WTC11 (cell line): ENCODE measurements around the gene AKAP6. TPM values are rescaled to one million over a fixed set of nuclear protein-coding genes. Genes with fewer than 3 reads are reported as not detected.

Source experiments
- ATAC-seq: fragments of 200-7000 bp; cut with Tn5 transposase; 2 replicates; pipeline ENCODE4 v1.10.0; 2021; ENCODE audit warnings: mild to moderate bottlenecking, moderate library complexity
- CTCF ChIA-PET: fragments of 300-600 bp; sonication (Branson Sonifier 250); formaldehyde crosslinking; loops from one replicate; lab custom pipeline; 2021; ENCODE audit warnings: antibody characterized with exemption; lab: Charles Lee
- POLR2A ChIA-PET: fragments of 350-600 bp; sonication (Branson Sonifier 250); formaldehyde crosslinking; loops from one replicate; lab custom pipeline; 2021; ENCODE audit warnings: antibody characterized with exemption; lab: Charles Lee
- DNase-seq: peaks from one replicate; pipeline ENCODE4 v3.0.0; 2021; ENCODE audit warnings: low spot score
- H3K27ac Mint-ChIP-seq: 2 replicates; pipeline ENCODE4 v1.8.0; 2021; ENCODE audit warnings: mixed read lengths
- H3K27me3 Mint-ChIP-seq: 2 replicates; pipeline ENCODE4 v1.8.0; 2021; ENCODE audit warnings: low read depth, mild to moderate bottlenecking, moderate library complexity, mixed read lengths
- H3K36me3 Mint-ChIP-seq: 2 replicates; pipeline ENCODE4 v1.8.0; 2021; ENCODE audit warnings: mixed read lengths
- H3K4me1 Mint-ChIP-seq: 2 replicates; pipeline ENCODE4 v1.8.0; 2022; ENCODE audit warnings: mixed read lengths
- H3K4me3 Mint-ChIP-seq: 2 replicates; pipeline ENCODE4 v1.8.0; 2021; ENCODE audit warnings: mild to moderate bottlenecking, moderate library complexity, mixed read lengths
- H3K9me3 Mint-ChIP-seq: 2 replicates; pipeline ENCODE4 v1.8.0; 2021; ENCODE audit warnings: mixed read lengths
- ATF1 ChIP-seq: sonication (generic); formaldehyde crosslinking; IDR thresholded peaks from 2 replicates; pipeline ENCODE4 v1.8.1; 2023; ENCODE audit warnings: mild to moderate bottlenecking, moderate library complexity, missing genetic modification reagents
- EMX1 ChIP-seq: fragments of 250-450 bp; sonication (Bioruptor Pico); IDR thresholded peaks from 2 replicates; pipeline ENCODE4 v1.8.0; 2021; ENCODE audit warnings: mild to moderate bottlenecking
- ESRRA ChIP-seq: sonication (generic); formaldehyde crosslinking; IDR thresholded peaks from 2 replicates; pipeline ENCODE4 v1.8.1; 2022; ENCODE audit warnings: mild to moderate bottlenecking, missing genetic modification reagents, borderline replicate concordance
- GTF2I ChIP-seq: fragments of 250-450 bp; sonication (Bioruptor Pico); conservative IDR thresholded peaks from 2 replicates; pipeline ENCODE4 v1.4.0; 2021; ENCODE audit warnings: mild to moderate bottlenecking
- HMGXB4 ChIP-seq: sonication (generic); formaldehyde crosslinking; IDR thresholded peaks from 2 replicates; pipeline ENCODE4 v1.8.1; 2023; ENCODE audit warnings: mild to moderate bottlenecking, moderate library complexity, missing genetic modification reagents
- JUN ChIP-seq: sonication (generic); formaldehyde crosslinking; IDR thresholded peaks from 2 replicates; pipeline ENCODE4 v1.8.0; 2023; ENCODE audit warnings: mild to moderate bottlenecking, missing genetic modification reagents
- KAT7 ChIP-seq: sonication (generic); formaldehyde crosslinking; IDR thresholded peaks from 2 replicates; pipeline ENCODE4 v1.8.1; 2023; ENCODE audit warnings: missing genetic modification reagents, mild to moderate bottlenecking, borderline replicate concordance
- MXD4 ChIP-seq: fragments of 250-450 bp; sonication (Bioruptor Pico); IDR thresholded peaks from 2 replicates; pipeline ENCODE4 v1.8.0; 2021; ENCODE audit warnings: mild to moderate bottlenecking, moderate library complexity, borderline replicate concordance
- NFATC4 ChIP-seq: fragments of 250-450 bp; sonication (Bioruptor Pico); IDR thresholded peaks from 2 replicates; pipeline ENCODE4 v1.9.0; 2021; ENCODE audit warnings: mild to moderate bottlenecking
- NFE2L1 ChIP-seq: sonication (generic); formaldehyde crosslinking; IDR thresholded peaks from 2 replicates; pipeline ENCODE4 v1.8.1; 2023; ENCODE audit warnings: missing genetic modification reagents
- NR1H2 ChIP-seq: sonication (generic); formaldehyde crosslinking; IDR thresholded peaks from 2 replicates; pipeline ENCODE4 v1.9.0; 2021; ENCODE audit warnings: mild to moderate bottlenecking, moderate library complexity, missing genetic modification reagents
- NR2C2 ChIP-seq: sonication (generic); formaldehyde crosslinking; IDR thresholded peaks from 2 replicates; pipeline ENCODE4 v1.8.0; 2022; ENCODE audit warnings: mild to moderate bottlenecking, missing genetic modification reagents
- TEAD1 ChIP-seq: sonication (generic); formaldehyde crosslinking; IDR thresholded peaks from 2 replicates; pipeline ENCODE4 v1.8.0; 2022; ENCODE audit warnings: mild to moderate bottlenecking, missing genetic modification reagents
- TEAD4 ChIP-seq: sonication (generic); formaldehyde crosslinking; IDR thresholded peaks from 2 replicates; pipeline ENCODE4 v1.8.0; 2022; ENCODE audit warnings: mild to moderate bottlenecking, missing genetic modification reagents
- ZBTB21 ChIP-seq: sonication (generic); formaldehyde crosslinking; IDR thresholded peaks from 2 replicates; pipeline ENCODE4 v1.8.1; 2023; ENCODE audit warnings: mild to moderate bottlenecking, missing genetic modification reagents, borderline replicate concordance
- ZNF121 ChIP-seq: sonication (generic); formaldehyde crosslinking; IDR thresholded peaks from 2 replicates; pipeline ENCODE4 v1.8.0; 2023; ENCODE audit warnings: missing genetic modification reagents
- ZNF317 ChIP-seq: sonication (generic); formaldehyde crosslinking; IDR thresholded peaks from 2 replicates; pipeline ENCODE4 v1.8.1; 2023; ENCODE audit warnings: low read depth, mild to moderate bottlenecking, moderate library complexity, missing genetic modification reagents, borderline replicate concordance
- ZNF396 ChIP-seq: fragments of 250-450 bp; sonication (Bioruptor Pico); IDR thresholded peaks from 2 replicates; pipeline ENCODE4 v1.8.0; 2021; ENCODE audit warnings: mild to moderate bottlenecking, moderate library complexity, borderline replicate concordance
- ZNF671 ChIP-seq: fragments of 250-450 bp; sonication (Bioruptor Pico); IDR thresholded peaks from 2 replicates; pipeline ENCODE4 v1.8.0; 2021; ENCODE audit warnings: mild to moderate bottlenecking
- ZSCAN18 ChIP-seq: fragments of 250-450 bp; sonication (Bioruptor Pico); IDR thresholded peaks from 2 replicates; pipeline ENCODE4 v2.1.2; 2022; ENCODE audit warnings: mild to moderate bottlenecking, moderate library complexity
- total RNA-seq: library from RNA; stranded (reverse); gene quantifications from 3 replicates; pipeline ENCODE4 v1.2.3, GENCODE V29; 2021
- TF ChIP-seq, protein P1 (sequence below): fragments of 250-450 bp; sonication (Bioruptor Pico); IDR thresholded peaks from 2 replicates; pipeline ENCODE4 v1.8.0; 2021; ENCODE audit warnings: mild to moderate bottlenecking
- TF ChIP-seq, protein P2 (sequence below): sonication (generic); formaldehyde crosslinking; IDR thresholded peaks from 2 replicates; pipeline ENCODE4 v1.8.1; 2022; ENCODE audit warnings: low read depth, mild to moderate bottlenecking, moderate library complexity, missing genetic modification reagents, borderline replicate concordance
- TF ChIP-seq, protein P3 (sequence below): sonication (generic); formaldehyde crosslinking; IDR thresholded peaks from 2 replicates; pipeline ENCODE4 v1.8.1; 2022; ENCODE audit warnings: low read depth, missing genetic modification reagents, borderline replicate concordance

Gene AKAP6
- total RNA-seq, 1 experiment from 2014 or later, result 0.63 TPM

DNA sequence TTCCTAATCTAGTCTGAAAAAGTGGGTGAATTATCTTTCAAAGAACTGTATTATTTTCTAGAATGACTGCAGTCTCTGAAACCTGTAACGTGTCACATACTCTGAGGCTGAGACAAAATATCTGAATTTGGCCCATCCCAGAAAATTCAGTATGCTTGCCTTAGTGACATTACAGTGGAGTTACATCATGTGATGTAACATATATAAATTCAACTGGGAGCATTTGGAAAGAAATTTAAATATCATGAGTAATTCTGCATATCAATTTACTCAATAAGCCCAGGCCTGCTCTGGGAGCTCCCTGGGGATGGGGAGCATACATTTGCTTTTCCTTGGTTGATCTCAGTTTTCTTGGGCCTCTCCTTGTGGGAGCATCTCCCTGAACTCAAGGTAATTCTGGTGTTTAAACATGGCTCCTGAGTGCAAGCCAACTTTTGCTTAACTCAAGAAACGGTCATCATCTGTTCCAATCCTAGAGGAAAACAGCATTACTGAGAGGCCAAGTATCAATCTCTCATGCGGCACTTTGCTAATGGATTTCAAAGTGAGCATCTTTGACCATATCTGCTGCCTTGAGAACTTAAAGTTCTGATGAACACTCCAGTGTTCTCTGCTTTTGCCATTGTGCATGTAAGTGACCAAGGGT lies 54.4 kb downstream of the AKAP6 start:
- POLR2A ChIA-PET, result interaction anchor here (1.3 kb wide), 1 partner anchor 129 kb away, joined by 3 read pairs; no protein-coding TSS in a partner anchor
- TF ChIP-seq NR1H2 (CRISPR knock-in tag) (no peak), KAT7 (CRISPR knock-in tag) (no peak), GTF2I (CRISPR knock-in tag) (no peak), ATF1 (CRISPR knock-in tag) (no peak), ZNF396 (CRISPR knock-in tag) (no peak), NFATC4 (no peak), MXD4 (CRISPR knock-in tag) (no peak), ZBTB21 (CRISPR knock-in tag) (no peak), ZSCAN18 (no peak), NFE2L1 (CRISPR knock-in tag) (no peak), HMGXB4 (CRISPR knock-in tag) (no peak), TEAD1 (CRISPR knock-in tag) (no peak), JUN (no peak), ZNF121 (CRISPR knock-in tag) (no peak), ESRRA (CRISPR knock-in tag) (no peak)
- TF ChIP-seq, protein P1, sequence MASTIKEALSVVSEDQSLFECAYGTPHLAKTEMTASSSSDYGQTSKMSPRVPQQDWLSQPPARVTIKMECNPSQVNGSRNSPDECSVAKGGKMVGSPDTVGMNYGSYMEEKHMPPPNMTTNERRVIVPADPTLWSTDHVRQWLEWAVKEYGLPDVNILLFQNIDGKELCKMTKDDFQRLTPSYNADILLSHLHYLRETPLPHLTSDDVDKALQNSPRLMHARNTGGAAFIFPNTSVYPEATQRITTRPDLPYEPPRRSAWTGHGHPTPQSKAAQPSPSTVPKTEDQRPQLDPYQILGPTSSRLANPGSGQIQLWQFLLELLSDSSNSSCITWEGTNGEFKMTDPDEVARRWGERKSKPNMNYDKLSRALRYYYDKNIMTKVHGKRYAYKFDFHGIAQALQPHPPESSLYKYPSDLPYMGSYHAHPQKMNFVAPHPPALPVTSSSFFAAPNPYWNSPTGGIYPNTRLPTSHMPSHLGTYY (CRISPR knock-in tag), result no peak
- TF ChIP-seq, protein P2, sequence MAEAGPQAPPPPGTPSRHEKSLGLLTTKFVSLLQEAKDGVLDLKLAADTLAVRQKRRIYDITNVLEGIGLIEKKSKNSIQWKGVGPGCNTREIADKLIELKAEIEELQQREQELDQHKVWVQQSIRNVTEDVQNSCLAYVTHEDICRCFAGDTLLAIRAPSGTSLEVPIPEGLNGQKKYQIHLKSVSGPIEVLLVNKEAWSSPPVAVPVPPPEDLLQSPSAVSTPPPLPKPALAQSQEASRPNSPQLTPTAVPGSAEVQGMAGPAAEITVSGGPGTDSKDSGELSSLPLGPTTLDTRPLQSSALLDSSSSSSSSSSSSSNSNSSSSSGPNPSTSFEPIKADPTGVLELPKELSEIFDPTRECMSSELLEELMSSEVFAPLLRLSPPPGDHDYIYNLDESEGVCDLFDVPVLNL (CRISPR knock-in tag), result no peak
- TF ChIP-seq, protein P3, sequence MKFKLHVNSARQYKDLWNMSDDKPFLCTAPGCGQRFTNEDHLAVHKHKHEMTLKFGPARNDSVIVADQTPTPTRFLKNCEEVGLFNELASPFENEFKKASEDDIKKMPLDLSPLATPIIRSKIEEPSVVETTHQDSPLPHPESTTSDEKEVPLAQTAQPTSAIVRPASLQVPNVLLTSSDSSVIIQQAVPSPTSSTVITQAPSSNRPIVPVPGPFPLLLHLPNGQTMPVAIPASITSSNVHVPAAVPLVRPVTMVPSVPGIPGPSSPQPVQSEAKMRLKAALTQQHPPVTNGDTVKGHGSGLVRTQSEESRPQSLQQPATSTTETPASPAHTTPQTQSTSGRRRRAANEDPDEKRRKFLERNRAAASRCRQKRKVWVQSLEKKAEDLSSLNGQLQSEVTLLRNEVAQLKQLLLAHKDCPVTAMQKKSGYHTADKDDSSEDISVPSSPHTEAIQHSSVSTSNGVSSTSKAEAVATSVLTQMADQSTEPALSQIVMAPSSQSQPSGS (CRISPR knock-in tag), result no peak
- TF ChIP-seq, all 79 proteins: peak for 0
- no peak overlapping the region for H3K4me3 Mint-ChIP-seq

GRCh38 chr14:32384464-32384863 lies 55.4 kb downstream of the AKAP6 start:
- Mint-ChIP-seq H3K9me3 (peaks cover 8% of the 10 kb centered on the region), H3K36me3 (no peaks in the 10 kb centered on the region), H3K27me3 (no peaks in the 10 kb centered on the region), H3K27ac (no peak overlapping the region), H3K4me3 (no peak overlapping the region), H3K4me1 (peaks cover 7% of the 10 kb centered on the region)
- ChIA-PET CTCF (interaction anchor here (0.8 to 1.2 kb wide), 3 partner anchors 89 to 176 kb away, joined by 3 to 4 read pairs (median 3); no protein-coding TSS in a partner anchor), POLR2A (no interaction called here)
- no peak for DNase-seq
- ATAC-seq, result no peak
- no peak for TF ChIP-seq NR1H2 (CRISPR knock-in tag)
- TF ChIP-seq ZNF317 (CRISPR knock-in tag), result no peak
- TF ChIP-seq NR2C2, result no peak
- no peak for TF ChIP-seq TEAD4 (CRISPR knock-in tag)
- TF ChIP-seq ZNF671, result no peak
- no peak for TF ChIP-seq EMX1 (CRISPR knock-in tag)

More for the DNA sequence above, 54.4 kb downstream of the AKAP6 start:
- peaks cover 7% of the 10 kb centered on the region for H3K4me1 Mint-ChIP-seq
- H3K27ac Mint-ChIP-seq, result no peak overlapping the region
- H3K27me3 Mint-ChIP-seq, result no peaks in the 10 kb centered on the region
- ATAC-seq, result no peak
- no peaks in the 10 kb centered on the region for H3K36me3 Mint-ChIP-seq
- H3K9me3 Mint-ChIP-seq, result no peaks in the 10 kb centered on the region
- CTCF ChIA-PET, result interaction anchor here (0.6 to 2.2 kb wide), 8 partner anchors 10 to 176 kb away, joined by 3 to 26 read pairs (median 4); no protein-coding TSS in a partner anchor
- DNase-seq, result no peak
